GM18861 (cell line): ENCODE results near the gene SMC2.
A peak's percentile ranks its signal among the peaks of the same experiment; 100 is the strongest.

Source experiments
- ATAC-seq: cut with Tn5 transposase; IDR thresholded peaks from one replicate; pipeline ENCODE4 v1.9.1; 2021; ENCODE audit not compliant: unreplicated experiment

Gene SMC2

DNA sequence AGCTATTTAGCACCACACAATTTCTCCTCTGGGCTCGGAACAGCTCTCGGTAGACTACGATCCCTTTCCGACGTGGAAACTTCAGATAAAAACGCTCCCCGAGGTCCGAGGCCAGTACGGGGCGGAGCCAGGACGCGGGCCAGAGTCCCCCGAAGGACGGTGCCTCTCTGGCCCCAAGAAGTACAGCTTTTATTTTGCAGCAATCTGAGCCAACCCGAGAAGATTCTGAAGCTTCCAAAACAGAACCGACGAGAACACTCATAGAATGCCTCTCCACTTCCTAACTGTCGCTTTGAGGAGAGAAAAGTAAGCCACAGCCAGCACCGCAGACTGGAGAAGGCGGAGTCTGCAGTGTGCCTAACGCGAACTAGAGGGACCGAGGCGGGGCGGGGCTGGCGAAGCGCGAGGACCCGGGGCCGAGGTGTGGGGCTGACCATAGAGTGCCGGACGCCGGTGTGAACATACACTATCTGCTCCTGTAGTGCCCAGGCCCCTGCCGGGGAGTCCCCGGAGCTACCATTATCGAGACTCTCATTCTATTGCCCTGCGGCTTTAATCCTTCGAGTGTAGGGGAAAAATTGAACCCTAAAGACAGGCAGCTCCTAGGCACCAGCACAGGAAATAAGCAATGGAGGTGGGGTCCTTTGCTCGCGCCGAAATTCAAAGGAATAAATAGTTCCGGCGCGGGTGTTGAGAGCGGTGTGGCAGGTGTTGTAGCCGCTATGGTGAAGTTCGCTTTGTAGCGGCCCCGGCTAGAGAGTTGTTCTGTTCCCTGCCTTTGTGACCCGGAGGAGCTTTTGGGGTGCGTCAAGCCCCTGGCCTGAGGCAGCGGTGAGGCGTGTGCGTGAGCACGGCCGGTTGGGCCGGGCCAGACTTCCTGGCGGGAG is at the start of gene SMC2:
Gene SMC2 (plus strand): TSS at position 663 of the 887 bp plus-strand sequence. CDS start 1,076 bp downstream, outside the sequence.
- peak; percentile 79 for ATAC-seq

DNA sequence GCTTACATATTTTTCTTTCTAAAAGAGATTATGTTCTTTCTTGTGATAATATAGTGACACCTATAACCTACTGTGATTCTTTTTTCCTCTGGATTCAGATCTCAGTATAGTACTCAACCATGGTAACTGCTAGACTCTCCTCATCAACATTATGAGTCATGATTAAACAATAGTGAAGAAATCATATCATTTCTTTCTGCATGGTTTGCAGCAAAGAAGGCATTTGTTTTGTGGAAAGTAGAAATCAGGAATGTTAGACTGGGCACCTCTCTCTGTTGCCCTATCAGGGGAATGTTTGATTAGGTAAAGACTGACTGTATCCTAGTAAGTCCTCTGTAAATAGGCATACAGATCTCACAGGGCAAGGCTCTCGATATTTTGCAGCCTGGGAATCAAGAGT is 25.6 kb upstream of the SMC2 start:
- ATAC-seq: no peak

DNA sequence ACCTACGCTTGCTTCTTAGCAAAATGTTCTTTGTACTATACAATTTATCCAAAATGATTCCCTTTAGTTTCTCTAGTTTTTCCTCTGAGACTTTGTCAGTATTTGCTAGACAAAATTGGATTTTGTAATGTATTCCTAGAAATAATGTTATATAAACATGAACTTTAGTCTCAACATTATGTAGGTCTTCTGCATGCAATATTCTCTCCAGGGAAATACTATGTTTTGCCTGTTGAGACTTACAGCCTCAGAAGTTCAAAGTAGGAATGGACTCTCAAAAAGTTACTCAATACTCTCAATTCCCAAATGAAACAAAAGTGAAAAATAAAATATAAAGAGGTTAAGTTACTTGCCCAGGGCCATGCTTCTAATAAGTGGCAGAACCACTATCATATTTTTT is 24.8 kb upstream of the SMC2 start:
- no peak for ATAC-seq

DNA sequence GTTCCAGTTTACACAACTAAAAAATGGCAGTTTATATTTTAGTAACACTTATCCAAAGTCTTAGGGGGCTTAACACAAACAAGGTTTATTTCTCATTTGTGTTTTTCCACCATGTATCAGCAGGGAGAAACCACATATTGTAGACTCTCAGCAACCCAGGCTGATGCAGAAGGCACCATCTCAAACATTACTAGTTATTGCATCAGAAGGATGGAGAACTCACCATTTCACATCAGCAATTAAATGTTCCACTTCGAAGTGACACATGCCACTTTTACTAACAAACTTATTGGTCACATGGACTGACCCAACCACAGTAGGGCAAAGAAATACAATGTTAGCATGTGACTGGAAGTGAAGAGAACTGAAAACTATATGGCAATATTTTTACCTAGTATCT is 22.5 kb upstream of the SMC2 start:
- no peak for ATAC-seq

DNA sequence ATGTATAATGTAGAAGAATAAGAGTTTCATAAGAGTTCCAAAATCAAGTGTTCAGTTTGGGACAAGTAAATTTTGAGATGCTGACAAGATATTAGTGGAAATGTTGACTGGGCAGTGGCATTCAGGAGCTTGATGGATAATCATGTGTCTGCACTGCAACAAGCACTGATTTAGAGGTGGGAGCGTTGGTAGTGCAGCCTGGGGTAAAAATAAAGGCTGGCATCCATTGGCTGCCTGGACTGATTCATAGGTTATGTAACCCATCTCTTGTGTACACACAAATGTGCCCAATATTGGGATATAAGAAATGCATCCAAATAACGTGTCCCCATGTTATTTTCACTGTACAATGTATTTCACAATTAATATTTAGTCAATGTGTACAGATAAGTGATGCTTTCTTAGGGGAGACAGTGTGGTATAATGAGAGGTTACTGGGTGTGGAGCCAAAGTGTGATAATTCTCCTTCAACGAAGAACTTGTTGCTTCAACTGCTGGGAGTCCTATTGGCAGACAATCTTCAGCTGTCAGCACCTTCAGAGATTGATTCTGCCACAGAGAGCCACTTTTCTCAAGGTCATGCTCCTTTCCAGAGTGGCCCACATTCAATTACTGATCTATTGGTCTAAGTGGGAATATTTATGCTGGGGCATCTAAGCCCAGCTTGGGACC is 20.9 kb upstream of the SMC2 start:
- no peak for ATAC-seq

DNA sequence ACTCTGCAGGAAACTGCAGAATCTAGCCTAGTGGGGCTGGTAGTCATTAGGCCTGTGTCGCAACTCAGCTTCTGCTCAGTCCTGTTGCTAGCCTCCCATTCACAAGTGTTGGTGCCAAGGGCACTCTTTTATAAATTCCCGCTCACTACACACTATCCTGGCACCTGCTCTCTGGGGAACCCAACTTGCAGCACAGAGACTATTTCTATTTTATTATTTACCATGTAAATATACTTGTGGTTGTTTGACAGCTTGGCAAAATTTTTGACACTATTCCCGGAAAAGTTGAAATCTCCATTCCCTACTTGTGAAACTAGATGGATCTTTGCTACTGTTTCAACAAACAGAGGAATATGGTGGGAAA is 20.4 kb upstream of the SMC2 start:
- no peak for ATAC-seq

DNA sequence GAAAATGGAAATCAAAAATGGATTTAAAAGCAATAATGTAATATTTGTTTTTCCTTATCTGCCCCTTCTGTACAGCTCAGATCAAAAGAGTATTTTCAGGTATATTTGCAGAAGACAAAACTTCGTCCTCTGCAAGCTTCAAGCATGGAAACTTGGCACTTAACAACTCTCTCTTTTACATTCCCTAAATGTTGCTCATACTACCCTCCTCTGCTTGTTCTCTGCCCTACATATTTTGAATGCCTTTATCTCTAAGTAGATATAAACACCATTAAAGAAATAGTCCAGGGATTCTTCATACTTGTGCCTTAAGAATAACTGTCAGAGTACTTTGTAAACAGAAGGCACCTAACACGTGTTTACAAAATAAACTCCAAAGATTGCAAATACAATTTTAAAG is 19.2 kb upstream of the SMC2 start:
- ATAC-seq: no peak

DNA sequence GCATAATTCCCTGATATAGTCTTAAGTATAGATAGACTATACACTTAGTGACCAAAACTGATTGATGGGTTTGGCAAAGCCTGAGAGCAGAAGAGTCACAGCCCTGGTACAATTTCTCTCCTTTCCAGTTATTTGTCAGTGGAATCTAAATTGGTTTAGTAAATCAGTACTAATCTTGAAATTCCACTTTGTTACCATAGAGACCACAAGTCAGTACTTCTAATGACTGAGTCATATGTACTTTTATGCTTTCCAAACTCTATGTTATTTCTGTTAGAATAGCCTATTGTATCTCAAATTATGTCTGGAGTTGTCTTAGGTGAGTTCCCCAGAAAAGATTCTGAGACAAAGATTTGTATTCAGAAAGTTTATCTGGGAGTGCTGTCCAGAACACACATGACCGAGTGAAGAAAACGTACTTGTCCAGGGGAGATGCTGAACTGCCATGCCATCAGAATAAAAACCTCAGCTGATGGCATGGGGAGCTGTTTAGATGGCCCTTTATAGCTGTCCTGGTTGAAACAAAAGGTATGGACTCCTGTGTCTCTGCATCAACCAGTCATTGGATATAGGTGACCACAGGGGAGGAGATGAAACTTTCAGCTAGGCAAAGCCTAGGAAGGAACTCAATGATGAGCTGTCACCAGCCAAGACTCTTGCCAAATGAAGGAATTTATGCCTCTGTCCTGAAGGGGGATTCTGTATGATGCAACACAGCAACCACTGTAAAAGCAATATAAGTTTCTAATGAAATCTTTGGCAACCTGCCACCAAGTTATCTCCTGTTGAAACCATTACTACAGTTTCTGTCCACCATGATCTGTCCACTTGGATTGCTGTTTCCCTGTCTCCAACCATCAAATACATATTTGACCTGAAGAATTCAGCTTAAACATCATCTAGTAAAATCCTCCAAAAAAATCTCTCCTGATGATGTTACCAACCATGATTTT is 18.0 kb upstream of the SMC2 start:
- no peak for ATAC-seq

DNA sequence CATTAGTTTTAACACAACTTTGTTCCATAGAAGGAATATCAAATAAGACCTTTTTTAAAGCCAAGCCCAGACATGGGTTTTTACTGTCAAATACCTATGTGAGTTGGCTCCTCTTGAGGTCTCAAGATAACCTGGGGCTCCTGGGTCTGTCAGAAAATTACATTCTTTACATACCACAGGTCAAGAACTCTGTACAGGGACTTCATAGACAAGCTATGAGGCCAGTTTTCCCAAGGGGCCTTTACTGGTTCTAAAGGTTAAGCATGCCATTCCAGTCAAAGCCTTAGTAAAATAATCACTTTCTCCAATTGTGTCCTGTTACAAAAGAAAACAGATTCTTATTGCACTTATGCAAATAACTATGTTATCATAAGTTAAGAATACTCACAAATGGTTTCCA is 15.5 kb upstream of the SMC2 start:
- no peak for ATAC-seq

DNA sequence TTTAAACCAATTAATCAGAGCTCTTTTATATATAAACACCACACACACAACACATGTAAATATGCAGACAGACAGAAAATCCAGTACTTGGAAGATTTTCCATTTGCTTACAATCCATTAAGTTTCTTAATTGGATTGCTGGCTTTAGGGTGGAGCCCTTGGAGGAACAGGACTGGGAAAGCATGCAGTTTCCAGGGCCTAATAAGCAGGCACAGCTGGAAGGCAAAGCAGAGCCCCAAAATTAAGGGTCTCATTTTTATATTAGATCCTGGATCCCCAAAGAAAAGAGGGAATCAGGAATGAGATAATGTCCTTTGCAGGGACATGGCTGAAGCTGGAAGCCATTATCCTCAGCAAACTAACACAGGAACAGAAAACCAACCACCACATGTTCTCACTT is 13.1 kb upstream of the SMC2 start:
- no peak for ATAC-seq

DNA sequence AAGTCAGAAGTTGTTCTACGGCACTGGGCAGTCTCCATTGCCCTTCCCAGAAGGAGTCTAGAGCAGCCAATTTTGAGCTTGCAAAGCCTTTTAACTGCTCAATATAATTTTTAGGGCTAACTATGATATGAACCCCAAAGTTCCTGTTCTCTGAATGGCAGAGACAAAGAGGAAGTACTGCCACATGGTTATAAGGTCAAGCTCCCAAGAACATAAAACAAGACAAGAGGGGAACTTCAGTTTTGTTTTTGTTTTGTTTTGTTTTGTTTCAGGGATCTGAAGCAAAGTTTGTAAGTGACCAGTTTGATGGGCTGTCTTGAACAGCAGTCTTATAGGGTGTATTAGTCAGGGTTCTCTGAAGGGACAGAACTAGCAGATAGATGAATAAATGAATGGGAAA is 11.9 kb upstream of the SMC2 start:
- no peak for ATAC-seq

DNA sequence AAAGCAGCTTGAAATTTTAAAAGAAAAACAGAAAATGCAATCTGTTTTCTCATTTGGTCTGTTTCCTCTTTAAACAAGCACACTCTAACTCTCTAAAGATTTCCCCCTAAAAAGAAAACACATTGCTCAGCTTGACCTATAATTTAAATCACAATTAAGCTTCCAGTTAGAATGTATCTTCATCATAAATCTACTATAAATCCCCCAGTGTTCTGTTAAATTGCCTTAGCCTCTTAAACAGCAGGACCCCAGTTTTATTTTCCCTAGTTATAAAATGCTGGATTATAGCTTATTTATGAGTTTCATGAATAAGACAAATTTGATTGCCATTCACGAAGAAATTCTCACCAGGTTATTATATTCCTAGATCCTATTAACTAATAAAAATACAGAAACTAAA is 8.6 kb upstream of the SMC2 start:
- ATAC-seq: no peak

DNA sequence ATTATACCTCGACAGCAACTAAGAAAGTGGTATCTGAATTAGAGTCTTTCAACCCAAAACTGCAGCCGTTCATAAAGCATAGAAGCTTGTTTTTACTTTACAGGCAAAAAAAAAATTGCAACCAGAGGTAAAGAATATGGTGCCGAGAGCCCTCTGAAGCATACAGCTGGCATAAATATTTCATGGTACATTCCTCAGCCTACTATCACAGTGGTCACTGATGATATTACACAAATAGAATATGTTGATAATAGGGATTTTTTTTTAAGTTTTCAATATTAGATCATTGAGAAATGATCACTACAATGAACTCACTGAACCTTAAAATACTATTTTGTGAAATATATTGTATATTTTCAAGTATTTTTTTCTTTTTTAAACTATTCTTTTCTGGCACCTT is 6.2 kb upstream of the SMC2 start:
- no peak for ATAC-seq

DNA sequence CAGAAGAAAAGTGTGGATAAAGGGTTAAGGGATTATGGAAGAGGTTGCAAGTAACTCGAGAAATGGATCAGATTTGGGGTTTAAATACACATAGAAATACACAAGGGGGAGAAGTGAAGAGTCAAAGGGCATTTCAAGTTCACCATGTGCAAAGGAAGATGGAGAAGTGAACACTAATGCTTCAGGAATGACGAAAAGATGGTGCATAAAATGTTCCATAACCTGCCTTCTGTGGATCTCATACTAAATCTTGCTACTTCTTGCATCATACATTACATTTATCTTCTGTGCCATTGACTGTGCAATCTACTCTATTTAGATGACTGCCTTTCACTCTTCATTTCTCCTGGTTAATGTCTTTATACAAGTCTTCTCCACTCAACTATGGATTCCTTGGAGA is 5.7 kb upstream of the SMC2 start:
- no peak for ATAC-seq

DNA sequence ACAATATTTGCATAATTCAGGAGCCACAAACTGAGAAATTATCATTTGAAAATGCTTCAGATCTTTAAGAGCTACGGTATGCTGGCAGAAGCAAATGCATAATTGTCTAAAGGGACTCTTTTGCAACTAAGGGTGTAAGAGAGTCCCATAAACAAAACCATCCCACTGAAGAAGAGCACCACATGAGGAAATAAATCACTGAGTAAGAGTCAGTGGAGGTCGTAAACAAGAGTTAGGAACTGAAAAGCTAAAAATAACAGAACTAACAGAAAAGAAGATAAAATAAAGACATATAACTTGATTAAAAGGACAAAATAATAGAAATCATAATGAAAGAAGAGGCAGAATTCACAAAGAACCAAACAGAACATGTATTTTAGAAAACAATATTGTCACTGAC is 3.5 kb upstream of the SMC2 start:
- no peak for ATAC-seq

DNA sequence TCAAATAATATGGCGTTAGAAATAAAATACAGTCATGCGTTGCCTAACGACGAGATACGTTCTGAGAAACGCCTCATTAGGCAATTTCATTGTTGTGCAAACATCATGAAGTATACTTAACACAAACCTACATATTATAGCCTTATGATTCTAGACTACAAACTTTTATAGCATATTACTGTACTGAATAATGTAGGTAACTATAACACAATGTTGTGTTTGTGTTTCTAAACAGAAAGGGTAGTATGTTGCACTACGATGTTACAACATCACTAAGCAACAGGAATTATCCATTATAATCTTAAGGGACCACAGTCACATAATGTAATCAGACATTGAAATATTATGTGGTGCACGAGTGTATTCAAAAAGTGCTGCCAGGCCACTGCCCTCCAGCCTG is 3.0 kb upstream of the SMC2 start:
- no peak for ATAC-seq

DNA sequence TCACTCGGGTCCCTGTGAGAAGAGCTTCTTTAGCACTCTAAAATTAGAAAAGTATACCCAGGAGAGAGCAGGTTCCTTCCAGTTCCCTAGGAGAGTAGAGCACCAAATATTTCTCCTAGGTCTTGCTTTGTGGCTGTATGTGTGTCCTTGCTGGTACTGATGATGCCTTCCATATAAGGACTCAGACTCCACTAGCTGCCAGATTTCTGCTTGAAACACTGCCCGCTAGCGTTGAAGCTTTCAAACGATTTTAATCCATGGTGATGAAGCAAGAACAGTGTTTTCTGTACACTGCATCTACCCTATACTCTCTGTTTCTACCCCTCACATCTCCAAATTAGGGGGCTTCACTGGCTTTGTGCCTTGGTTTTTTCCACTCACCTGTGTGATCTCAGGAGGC is 2.4 kb upstream of the SMC2 start:
- peak; percentile 42 for ATAC-seq

DNA sequence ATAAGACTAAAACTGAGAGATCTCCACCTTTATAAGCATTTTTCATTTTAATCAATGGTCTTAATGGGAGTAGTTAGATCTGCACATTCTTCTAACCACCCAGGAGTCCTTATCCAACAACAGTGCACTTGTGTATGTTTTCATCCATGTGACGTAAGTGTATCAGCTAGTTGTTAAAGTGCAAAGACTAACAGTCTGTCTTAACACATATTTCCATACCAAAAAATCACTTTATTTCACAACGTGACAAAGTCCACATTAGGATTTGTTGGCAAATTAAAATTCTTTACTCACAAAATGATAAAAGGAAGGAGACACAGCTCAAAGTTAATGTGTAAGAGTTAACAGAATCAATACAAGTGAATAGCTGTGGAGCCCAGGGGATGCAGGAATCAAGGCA is 1.9 kb upstream of the SMC2 start:
- no peak for ATAC-seq

DNA sequence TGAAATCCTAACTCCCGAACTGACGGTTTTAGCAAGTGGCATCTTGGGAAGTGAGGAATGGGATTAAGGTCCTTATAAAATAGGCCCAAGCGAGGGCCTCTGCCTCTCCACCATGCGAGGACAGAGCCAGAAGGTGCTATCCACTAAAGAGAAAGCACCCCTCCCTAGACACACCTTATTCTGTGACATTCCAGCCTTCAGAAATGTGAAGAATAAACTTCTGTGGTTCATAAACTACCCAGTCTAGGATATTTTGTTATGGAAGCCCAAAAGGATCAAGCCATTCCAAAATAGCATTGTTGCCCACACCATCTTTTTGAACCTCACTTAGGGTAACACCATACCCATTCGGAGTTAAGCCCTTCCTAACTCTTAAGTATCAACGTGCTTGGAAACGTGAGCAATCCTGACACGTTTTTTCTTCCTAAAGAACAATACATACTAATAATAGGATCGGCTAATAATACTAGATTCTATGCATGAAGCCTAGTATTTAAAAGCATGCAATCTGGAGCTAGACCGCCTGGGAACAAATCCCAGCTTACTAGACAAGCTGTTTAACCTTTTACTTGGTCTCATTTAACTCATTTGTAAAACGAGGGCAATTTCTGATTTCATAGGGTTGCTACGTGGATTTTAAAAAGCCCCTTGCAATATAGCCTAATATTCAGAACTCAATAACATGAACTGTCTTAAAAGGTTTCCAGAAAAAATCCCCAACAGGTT is 1.1 kb upstream of the SMC2 start:
- no peak for ATAC-seq

DNA sequence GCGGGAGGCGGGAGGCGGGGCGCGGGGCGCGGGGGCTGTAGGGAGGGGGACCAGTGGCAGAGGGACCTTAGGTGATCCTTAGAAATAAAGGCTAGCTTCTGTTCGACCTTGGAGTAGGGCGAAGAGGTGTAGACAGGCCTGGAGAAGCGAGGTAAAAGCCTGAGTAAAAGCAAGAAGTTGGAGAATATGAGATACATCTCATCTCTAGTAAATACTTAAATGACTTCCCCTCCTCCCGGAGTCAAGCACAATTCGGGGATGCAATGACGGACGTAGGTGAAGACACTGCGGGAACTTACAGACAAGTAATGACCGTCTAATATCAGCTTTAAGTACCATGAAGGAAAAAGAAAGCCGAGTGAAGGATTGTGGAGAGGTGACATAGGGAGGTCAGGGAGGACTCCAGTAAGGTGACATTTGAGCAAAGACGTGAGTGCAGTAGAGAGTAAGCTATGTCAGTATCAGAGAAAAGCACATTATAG is 466 bp downstream of the SMC2 start:
- peak; percentile 5 for ATAC-seq

DNA sequence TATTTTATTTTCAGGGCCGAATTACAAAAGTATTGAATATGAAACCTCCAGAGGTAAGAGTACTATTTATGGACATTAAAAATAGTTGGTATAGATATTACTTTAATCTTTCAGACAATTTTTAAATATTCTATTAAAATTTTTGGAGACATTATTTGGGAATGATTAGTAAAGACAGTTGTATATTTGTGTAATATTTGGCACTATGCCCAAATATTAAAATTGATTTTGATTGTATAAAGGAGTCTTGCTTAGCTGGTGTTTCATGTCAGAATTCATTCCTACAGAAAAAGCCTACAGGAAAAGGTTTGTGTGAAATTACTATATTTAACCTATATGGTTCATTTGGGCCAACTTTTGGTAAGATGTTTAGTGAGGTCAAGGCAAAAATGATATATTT is 5.5 kb downstream of the SMC2 start:
- no peak for ATAC-seq
